Measurements from ENCODE around the gene SEPTIN6. TPM values are rescaled to one million over a fixed set of nuclear protein-coding genes. Genes with fewer than 3 reads are reported as not detected.

The SEPTIN6 gene
- total RNA-seq, 1 donor from 2014 or later: 24.7 TPM

DNA sequence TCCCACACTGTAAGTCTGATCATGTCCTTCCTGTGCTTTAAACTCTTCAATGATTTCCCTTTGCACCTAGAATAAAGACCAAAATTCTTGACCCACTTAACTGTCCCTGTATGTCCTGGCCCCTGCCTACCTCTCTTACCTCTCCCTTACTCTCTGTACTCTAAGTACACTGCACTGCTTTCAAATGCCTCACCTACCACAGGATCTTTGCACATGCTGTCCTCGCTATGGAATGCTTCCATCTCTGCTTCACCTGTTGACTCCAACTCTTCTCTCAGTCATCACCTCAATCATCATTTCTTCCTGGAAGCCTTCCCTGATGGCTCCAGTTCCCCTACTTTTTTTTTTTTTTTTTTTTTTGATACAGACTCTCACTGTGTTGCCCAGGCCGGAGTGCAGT is 29.0 kb upstream of the SEPTIN6 start:
- no peaks in the 10 kb centered on the region for H3K79me2 ChIP-seq (ENCODE audit: insufficient read depth, low read length)

DNA sequence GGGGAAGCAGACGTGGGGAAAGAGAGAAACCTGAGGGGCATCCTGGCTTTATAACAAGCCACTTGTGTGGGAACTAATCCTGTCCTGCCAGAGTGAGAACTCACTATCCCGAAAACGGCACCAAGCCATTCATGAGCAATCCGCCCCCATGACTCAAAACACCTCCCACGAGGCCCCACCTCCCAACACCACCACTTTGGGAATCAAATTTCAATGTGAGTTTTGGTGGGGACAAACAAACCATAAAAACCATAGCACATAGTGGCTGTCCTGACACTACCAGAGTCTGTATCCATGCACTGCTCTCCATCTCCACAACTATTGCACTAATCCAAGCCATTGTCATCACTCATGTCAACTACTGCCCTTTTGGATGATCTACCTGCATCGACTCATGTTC is 28.5 kb upstream of the SEPTIN6 start:
- H3K27me3 ChIP-seq (ENCODE audit: insufficient read depth, low read length): no peaks in the 10 kb centered on the region
- H3K79me2 ChIP-seq (ENCODE audit: insufficient read depth, low read length): no peaks in the 10 kb centered on the region
- no peaks in the 10 kb centered on the region for H4K20me1 ChIP-seq (ENCODE audit: insufficient read depth, low read length)
- H3K27ac ChIP-seq (ENCODE audit: low read depth, low read length): no peak overlapping the region
- no peak overlapping the region for H3K4me2 ChIP-seq (ENCODE audit: low read length)
- FAIRE-seq: peak; percentile 43
- H3K4me1 ChIP-seq (ENCODE audit: insufficient read depth, low read length): no peaks in the 10 kb centered on the region
- no peak for DNase-seq (ENCODE audit: low read depth)
- TF ChIP-seq, protein P1, sequence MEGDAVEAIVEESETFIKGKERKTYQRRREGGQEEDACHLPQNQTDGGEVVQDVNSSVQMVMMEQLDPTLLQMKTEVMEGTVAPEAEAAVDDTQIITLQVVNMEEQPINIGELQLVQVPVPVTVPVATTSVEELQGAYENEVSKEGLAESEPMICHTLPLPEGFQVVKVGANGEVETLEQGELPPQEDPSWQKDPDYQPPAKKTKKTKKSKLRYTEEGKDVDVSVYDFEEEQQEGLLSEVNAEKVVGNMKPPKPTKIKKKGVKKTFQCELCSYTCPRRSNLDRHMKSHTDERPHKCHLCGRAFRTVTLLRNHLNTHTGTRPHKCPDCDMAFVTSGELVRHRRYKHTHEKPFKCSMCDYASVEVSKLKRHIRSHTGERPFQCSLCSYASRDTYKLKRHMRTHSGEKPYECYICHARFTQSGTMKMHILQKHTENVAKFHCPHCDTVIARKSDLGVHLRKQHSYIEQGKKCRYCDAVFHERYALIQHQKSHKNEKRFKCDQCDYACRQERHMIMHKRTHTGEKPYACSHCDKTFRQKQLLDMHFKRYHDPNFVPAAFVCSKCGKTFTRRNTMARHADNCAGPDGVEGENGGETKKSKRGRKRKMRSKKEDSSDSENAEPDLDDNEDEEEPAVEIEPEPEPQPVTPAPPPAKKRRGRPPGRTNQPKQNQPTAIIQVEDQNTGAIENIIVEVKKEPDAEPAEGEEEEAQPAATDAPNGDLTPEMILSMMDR (IDR thresholded peaks at IDR 0.05; ENCODE audit: insufficient read depth, low read depth, low read length): no peak
- TF ChIP-seq EZH2 (IDR thresholded peaks at IDR 0.05; ENCODE audit: insufficient read depth, low read length): no peak
- H3K27ac Mint-ChIP-seq (ENCODE audit: unreplicated experiment): no peak overlapping the region
- no peaks in the 10 kb centered on the region for H3K4me1 Mint-ChIP-seq (ENCODE audit: low read depth, unreplicated experiment)
- H2AFZ ChIP-seq (ENCODE audit: low read depth, low read length): no peak overlapping the region
- H3K9me3 ChIP-seq (ENCODE audit: insufficient read depth, low read depth, low read length): no peaks in the 10 kb centered on the region
- peaks cover 3% of the 10 kb centered on the region for H3K9me3 Mint-ChIP-seq (ENCODE audit: unreplicated experiment)
- H3K9ac ChIP-seq (ENCODE audit: low read length): no peak overlapping the region
- no peak overlapping the region for H3K4me3 ChIP-seq (ENCODE audit: insufficient read depth, low read depth, low read length)
- no peaks in the 10 kb centered on the region for H3K36me3 ChIP-seq (ENCODE audit: insufficient read depth, low read length)
- no peaks in the 10 kb centered on the region for H3K27me3 Mint-ChIP-seq (ENCODE audit: low read depth, unreplicated experiment)
- H3K4me3 Mint-ChIP-seq (ENCODE audit: unreplicated experiment): no peak overlapping the region
- no peaks in the 10 kb centered on the region for H3K36me3 Mint-ChIP-seq (ENCODE audit: low read depth, unreplicated experiment)

More for the DNA sequence above, 29.0 kb upstream of the SEPTIN6 start:
- no peak overlapping the region for H3K4me3 Mint-ChIP-seq (ENCODE audit: unreplicated experiment)
- H3K4me3 ChIP-seq (ENCODE audit: insufficient read depth, low read depth, low read length): no peak overlapping the region
- no peak for TF ChIP-seq EZH2 (IDR thresholded peaks at IDR 0.05; ENCODE audit: insufficient read depth, low read length)
- TF ChIP-seq, protein P1 (IDR thresholded peaks at IDR 0.05; ENCODE audit: insufficient read depth, low read depth, low read length): no peak
- H3K36me3 Mint-ChIP-seq (ENCODE audit: low read depth, unreplicated experiment): no peaks in the 10 kb centered on the region
- H4K20me1 ChIP-seq (ENCODE audit: insufficient read depth, low read length): no peaks in the 10 kb centered on the region
- no peak overlapping the region for H3K4me2 ChIP-seq (ENCODE audit: low read length)
- no peak overlapping the region for H3K9ac ChIP-seq (ENCODE audit: low read length)
- no peaks in the 10 kb centered on the region for H3K27me3 ChIP-seq (ENCODE audit: insufficient read depth, low read length)
- H3K27ac ChIP-seq (ENCODE audit: low read depth, low read length): no peak overlapping the region
- no peaks in the 10 kb centered on the region for H3K9me3 ChIP-seq (ENCODE audit: insufficient read depth, low read depth, low read length)
- no peaks in the 10 kb centered on the region for H3K27me3 Mint-ChIP-seq (ENCODE audit: low read depth, unreplicated experiment)
- H2AFZ ChIP-seq (ENCODE audit: low read depth, low read length): no peak overlapping the region
- H3K4me1 Mint-ChIP-seq (ENCODE audit: low read depth, unreplicated experiment): no peaks in the 10 kb centered on the region
- no peak for DNase-seq (ENCODE audit: low read depth)
- H3K36me3 ChIP-seq (ENCODE audit: insufficient read depth, low read length): no peaks in the 10 kb centered on the region
- no peaks in the 10 kb centered on the region for H3K4me1 ChIP-seq (ENCODE audit: insufficient read depth, low read length)
- FAIRE-seq: no peak
- H3K27ac Mint-ChIP-seq (ENCODE audit: unreplicated experiment): no peak overlapping the region
- peaks cover 3% of the 10 kb centered on the region for H3K9me3 Mint-ChIP-seq (ENCODE audit: unreplicated experiment)

DNA sequence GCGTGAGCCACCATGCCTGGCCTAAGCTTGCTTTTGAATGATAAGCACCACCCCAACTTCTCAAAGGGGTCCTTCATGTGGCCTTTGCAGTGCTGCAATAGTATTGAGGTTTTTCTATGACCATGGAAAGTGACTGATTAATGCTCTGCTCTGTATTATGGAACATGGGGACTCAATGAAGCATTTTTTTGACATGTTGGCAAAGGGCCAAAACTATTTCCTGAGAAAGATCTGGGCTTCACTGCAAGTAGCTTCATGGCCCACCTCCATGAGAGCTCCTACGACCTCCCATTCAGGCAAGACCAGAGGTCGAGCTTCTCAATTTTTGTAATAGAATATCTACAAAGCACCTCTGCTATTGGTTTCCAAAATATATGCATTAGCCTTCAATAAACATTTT is 16.7 kb upstream of the SEPTIN6 start:
- Mint-ChIP-seq H3K4me1 (ENCODE audit: low read depth, unreplicated experiment) (no peaks in the 10 kb centered on the region), H3K27me3 (ENCODE audit: low read depth, unreplicated experiment) (no peaks in the 10 kb centered on the region), H3K9me3 (ENCODE audit: unreplicated experiment) (peaks cover 4% of the 10 kb centered on the region), H3K27ac (ENCODE audit: unreplicated experiment) (no peak overlapping the region), H3K4me3 (ENCODE audit: unreplicated experiment) (no peak overlapping the region), H3K36me3 (ENCODE audit: low read depth, unreplicated experiment) (no peaks in the 10 kb centered on the region)
- Histone ChIP-seq H3K4me2 (ENCODE audit: low read length) (no peak overlapping the region), H3K4me3 (ENCODE audit: insufficient read depth, low read depth, low read length) (no peak overlapping the region), H3K9me3 (ENCODE audit: insufficient read depth, low read depth, low read length) (no peaks in the 10 kb centered on the region), H2AFZ (ENCODE audit: low read depth, low read length) (no peak overlapping the region), H3K27ac (ENCODE audit: low read depth, low read length) (no peak overlapping the region), H3K27me3 (ENCODE audit: insufficient read depth, low read length) (no peaks in the 10 kb centered on the region), H3K36me3 (ENCODE audit: insufficient read depth, low read length) (no peaks in the 10 kb centered on the region), H3K9ac (ENCODE audit: low read length) (no peak overlapping the region), H3K79me2 (ENCODE audit: insufficient read depth, low read length) (no peaks in the 10 kb centered on the region), H3K4me1 (ENCODE audit: insufficient read depth, low read length) (no peaks in the 10 kb centered on the region), H4K20me1 (ENCODE audit: insufficient read depth, low read length) (no peaks in the 10 kb centered on the region)
- FAIRE-seq (no peak), DNase-seq (ENCODE audit: low read depth) (no peak)
- TF ChIP-seq, protein P1 (IDR thresholded peaks at IDR 0.05; ENCODE audit: insufficient read depth, low read depth, low read length): no peak
- TF ChIP-seq EZH2 (IDR thresholded peaks at IDR 0.05; ENCODE audit: insufficient read depth, low read length): no peak

All from astrocyte (in vitro differentiated cells and primary cell).